ENCODE measurements around the gene CCDC51. TPM values are rescaled to one million over a fixed set of nuclear protein-coding genes. Genes with fewer than 3 reads are reported as not detected.

Gene CCDC51
- total and polyA plus RNA-seq, 2 of the 13 experiments (the other 11 are each of a cell fraction or from before 2014, with no cell fraction given), result 18.1 to 29.4 TPM

- no peak for TF ChIP-seq STAT6 (CRISPR knock-in tag; IDR thresholded peaks at IDR 0.05; ENCODE audit: borderline replicate concordance)
- TF ChIP-seq ZNF546 (CRISPR knock-in tag; conservative IDR thresholded peaks at IDR 0.05), result no peak
- 0 out of 2 replicates have a peak, but pooled peaks have one; percentile 58 for TF ChIP-seq ZSCAN29 (CRISPR knock-in tag; conservative IDR thresholded peaks at IDR 0.05)
- TF ChIP-seq CERS6 (CRISPR knock-in tag; IDR thresholded peaks at IDR 0.05), result no peak
- TF ChIP-seq PHB2 (IDR thresholded peaks at IDR 0.05; ENCODE audit: partially characterized antibody), result no peak
- peak; percentile 80; the same call in 1 of the 2 replicates for TF ChIP-seq ZNF749 (CRISPR knock-in tag; IDR thresholded peaks at IDR 0.05; ENCODE audit: borderline replicate concordance)
- peak; percentile 84 for TF ChIP-seq IKZF5 (CRISPR knock-in tag; IDR thresholded peaks at IDR 0.05)
- TF ChIP-seq ZNF747 (CRISPR knock-in tag; IDR thresholded peaks at IDR 0.05; ENCODE audit: borderline replicate concordance), result peak; percentile 94
- TF ChIP-seq ZNF17 (CRISPR knock-in tag; IDR thresholded peaks at IDR 0.05), result no peak
- TF ChIP-seq SIX1 (CRISPR knock-in tag; IDR thresholded peaks at IDR 0.05; ENCODE audit: borderline replicate concordance), result peak; percentile 100
- no peak for TF ChIP-seq NR1H2 (CRISPR knock-in tag; IDR thresholded peaks at IDR 0.05; ENCODE audit: borderline replicate concordance, low read depth)
- peak; percentile 64 for TF ChIP-seq PHF20 (CRISPR knock-in tag; IDR thresholded peaks at IDR 0.05)
- no peak for TF ChIP-seq EED (CRISPR knock-in tag; IDR thresholded peaks at IDR 0.05)
- TF ChIP-seq KLF16 (CRISPR knock-in tag; IDR thresholded peaks at IDR 0.05), result peak in 1 of 2 experiments; percentile 91; a peak in 2 of 4 replicates
- TF ChIP-seq ZNF274 (CRISPR knock-in tag; IDR thresholded peaks at IDR 0.05), result no peak
- peak; percentile 91 for TF ChIP-seq ZNF605 (CRISPR knock-in tag; IDR thresholded peaks at IDR 0.05)
- TF ChIP-seq ZNF317 (CRISPR knock-in tag; IDR thresholded peaks at IDR 0.05), result peak; percentile 92
- 0 out of 2 replicates have a peak, but pooled peaks have one; percentile 33 for TF ChIP-seq ZNF773 (CRISPR knock-in tag; IDR thresholded peaks at IDR 0.05; ENCODE audit: borderline replicate concordance)
- TF ChIP-seq MYPOP (CRISPR knock-in tag; IDR thresholded peaks at IDR 0.05), result peak; percentile 70
- peak; percentile 74 for TF ChIP-seq XRCC5 (optimal IDR thresholded peaks at IDR 0.05; ENCODE audit: low read length)
- TF ChIP-seq GFI1 (CRISPR knock-in tag; IDR thresholded peaks at IDR 0.05; ENCODE audit: borderline replicate concordance), result peak; percentile 73; the same call in 1 of the 2 replicates
- TF ChIP-seq GPBP1L1 (CRISPR knock-in tag; IDR thresholded peaks at IDR 0.05), result no peak
- peak; percentile 29; the same call in 1 of the 2 replicates for TF ChIP-seq TP53 (CRISPR knock-in tag; conservative IDR thresholded peaks at IDR 0.05)
These were observed 9.8 kb downstream of the CCDC51 start, which contains the start of gene PLXNB1 (continued) for GRCh38 chr3:48429960-48430707.

All from HepG2 (cell line).